DOHH2 (cell line): ENCODE data around the gene PAMR1.

Experiments
- CTCF ChIP-seq: fragments of 200-600 bp; sonication (generic); IDR thresholded peaks from one replicate; pipeline ENCODE4 v1.5.1; 2014; ENCODE audit warnings: antibody characterized with exemption, mild to moderate bottlenecking, low read depth, low read length; ENCODE audit not compliant: poor library complexity, severe bottlenecking
- EZH2phosphoT487 ChIP-seq: fragments of 200-600 bp; sonication (generic); IDR thresholded peaks from 2 replicates; pipeline ENCODE4 v1.6.1; 2017; ENCODE audit warnings: borderline replicate concordance, mild to moderate bottlenecking, antibody characterized with exemption, low read length, moderate library complexity, mixed read lengths

GRCh38 chr11:35531246-35531645, 5.8 kb upstream of the PAMR1 start:
- TF ChIP-seq CTCF, result no peak
- no peak for TF ChIP-seq EZH2phosphoT487
